Activated CD4-positive, alpha-beta T cell treated with anti-CD3 and anti-CD28 coated beads for 4 hours (primary cell): Measurements from ENCODE around the gene RNF187.
"Not testable (repeated sequence)": the region's sequence is repeated elsewhere in the genome, so short reads cannot be mapped to it uniquely, and the experiment has no call there.

Experiments
- DNase-seq, 2 donors: peaks; one replicate each; pipeline ENCODE4 v3.0.0-alpha.2; 2020

The RNF187 gene

GRCh38 chr1:228462560-228462959, 24.6 kb upstream of the RNF187 start:
- DNase-seq: no peak

GRCh38 chr1:228463009-228463558, 24.1 kb upstream of the RNF187 start:
- no peak for DNase-seq

GRCh38 chr1:228463559-228464455, 23.4 kb upstream of the RNF187 start:
- peak; percentile 15 to 38 for DNase-seq

DNA sequence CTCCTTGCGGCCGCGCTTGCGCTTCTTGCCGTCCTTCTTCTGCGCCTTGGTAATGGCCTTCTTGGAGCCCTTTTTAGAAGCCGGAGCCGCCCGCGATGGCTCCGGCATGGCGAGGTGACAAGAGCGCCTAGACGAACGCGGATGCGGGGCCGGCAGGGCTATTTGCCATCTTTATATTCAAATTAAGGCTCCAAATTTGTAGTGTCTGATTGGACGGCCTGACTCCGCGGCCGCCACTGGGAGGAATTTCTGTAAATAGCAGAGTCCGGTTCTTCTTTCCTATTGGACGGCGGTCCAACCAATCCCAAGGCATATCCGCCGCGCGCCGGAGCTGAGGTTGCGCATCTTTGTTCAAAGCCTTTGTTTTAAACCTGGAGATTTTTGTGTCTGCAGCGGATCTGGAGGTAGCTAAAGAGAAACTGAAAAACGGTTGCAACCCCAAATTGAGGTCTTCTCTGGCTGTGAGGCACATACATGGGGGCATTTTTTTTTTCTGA, 22.6 kb upstream of the RNF187 start:
- DNase-seq: peak; percentile 82 to 83

DNA sequence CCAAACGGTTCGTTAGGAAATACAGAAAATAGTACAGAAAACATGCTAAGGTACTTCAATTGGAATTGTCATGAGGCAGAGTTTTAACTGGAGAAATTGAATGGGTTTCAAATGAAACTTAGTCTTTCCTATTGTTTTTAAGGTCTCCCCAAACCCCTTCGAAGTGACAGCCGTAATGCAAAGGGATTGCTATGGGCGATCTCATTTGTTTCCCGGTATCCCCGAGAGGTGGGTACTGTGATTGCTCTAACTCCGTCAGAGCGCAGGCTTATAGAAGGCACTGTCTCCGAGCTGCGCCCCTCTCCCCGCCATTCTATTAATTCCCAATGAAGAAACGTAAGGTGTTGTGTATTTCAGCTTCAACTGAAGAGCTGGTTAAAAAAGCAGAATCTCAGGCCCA, 22.0 kb upstream of the RNF187 start:
- no peak for DNase-seq

GRCh38 chr1:228465571-228466146, 21.5 kb upstream of the RNF187 start:
- DNase-seq: no peak

- DNase-seq: not testable (repeated sequence)
These were observed 19.0 kb upstream of the RNF187 start for GRCh38 chr1:228468188-228468587.

DNA sequence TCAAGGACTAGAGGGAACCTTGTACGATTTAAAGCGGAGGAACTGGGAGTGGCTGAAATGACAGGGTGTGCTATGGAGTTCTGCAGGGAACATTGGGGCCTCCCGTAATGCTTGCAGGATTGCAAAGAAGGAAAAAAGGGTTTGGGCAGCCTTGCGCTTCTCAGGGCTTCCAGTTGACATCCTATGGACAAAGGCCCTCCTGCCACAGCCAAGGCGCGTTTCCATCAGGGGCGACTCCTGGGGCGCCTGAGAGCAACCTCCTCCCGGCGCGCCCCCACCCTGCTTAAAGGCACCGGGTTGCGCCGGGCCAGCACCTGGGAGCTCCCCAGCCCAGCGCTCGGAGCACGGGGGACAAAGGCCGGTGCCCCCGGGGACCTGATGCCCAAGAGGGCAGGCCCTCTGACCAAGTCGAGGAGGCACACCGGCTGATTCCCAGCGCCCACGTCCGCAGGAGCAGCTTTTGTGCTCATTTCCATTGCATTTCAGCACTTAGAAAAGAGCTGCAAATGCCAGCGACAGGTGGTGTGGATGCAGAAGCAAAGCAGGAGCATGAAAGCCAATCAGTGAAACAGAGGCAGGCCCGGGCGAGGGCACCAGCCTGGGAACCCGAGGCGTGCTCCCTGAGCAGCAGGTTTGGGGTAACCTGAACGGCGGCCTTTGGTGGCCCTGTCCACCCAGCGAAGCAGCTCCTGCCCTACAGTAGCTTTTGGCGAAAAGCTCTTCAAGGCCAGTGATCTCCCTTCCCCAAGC, 17.6 kb upstream of the RNF187 start:
- no peak for DNase-seq

DNA sequence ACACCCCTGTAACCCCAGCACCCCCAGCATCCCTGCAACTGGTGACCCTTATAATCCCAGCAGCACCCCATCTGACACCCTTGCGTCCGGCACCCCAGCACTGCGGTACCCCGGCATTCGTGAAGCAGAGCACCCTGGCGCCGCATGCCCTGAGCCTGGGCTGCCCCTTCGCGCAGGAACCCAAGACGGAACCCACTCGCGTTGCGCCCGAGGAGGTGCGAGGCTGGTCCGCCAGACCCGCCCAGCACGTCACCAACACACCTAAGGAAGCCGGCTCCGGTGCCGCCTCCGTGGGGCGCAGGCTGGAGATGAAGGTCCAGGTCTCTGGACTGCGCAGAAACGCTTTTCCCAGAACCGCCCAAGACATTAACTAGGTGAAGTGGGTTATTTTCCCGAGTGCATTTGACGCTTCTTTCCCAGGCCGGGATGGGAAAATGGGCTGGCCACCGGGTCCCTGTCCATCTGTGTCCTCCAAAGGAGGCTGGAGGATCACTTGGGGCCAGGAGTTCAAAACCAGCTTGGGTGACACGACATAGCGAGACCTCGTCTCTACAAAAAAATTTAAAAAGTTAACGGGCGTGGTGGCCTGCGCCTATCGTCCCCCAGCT, 15.9 kb upstream of the RNF187 start:
- DNase-seq: no peak

DNA sequence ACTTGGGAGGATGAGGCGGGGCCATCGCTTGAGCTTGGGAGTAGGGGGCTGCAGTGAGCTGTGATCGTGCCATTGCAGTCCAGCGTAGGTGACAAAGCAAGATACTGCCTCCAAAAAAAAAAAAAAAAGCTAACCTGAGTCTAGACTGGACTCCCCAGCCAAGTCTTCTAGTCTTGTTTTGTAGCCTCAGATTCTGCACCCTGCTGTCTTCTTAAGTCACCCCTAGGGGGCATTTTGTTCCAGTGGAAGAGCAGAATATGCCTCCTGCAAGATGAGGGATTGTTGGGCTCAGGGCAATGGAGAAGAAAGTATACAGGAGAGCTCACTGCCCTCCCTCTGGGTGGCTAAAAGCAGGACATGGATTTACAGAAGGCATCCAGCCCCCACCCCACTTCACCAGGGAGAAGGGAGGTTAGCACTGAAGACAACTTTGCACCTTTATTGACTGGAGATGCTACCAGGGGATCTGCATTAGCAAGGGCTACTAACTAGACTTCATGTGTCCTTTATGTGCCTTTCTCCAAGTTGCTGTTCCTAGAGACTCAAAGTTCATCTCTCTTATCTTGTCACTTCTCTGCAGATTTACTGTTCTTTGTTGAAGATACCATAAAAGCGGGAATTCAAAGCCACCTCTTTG, 15.3 kb upstream of the RNF187 start:
- DNase-seq: no peak

- no peak for DNase-seq
These were observed 14.5 kb upstream of the RNF187 start for GRCh38 chr1:228472655-228473054.

- no peak for DNase-seq
These were observed 12.7 kb upstream of the RNF187 start for GRCh38 chr1:228474507-228474906.

GRCh38 chr1:228475812-228476211, 11.4 kb upstream of the RNF187 start:
- no peak for DNase-seq

DNA sequence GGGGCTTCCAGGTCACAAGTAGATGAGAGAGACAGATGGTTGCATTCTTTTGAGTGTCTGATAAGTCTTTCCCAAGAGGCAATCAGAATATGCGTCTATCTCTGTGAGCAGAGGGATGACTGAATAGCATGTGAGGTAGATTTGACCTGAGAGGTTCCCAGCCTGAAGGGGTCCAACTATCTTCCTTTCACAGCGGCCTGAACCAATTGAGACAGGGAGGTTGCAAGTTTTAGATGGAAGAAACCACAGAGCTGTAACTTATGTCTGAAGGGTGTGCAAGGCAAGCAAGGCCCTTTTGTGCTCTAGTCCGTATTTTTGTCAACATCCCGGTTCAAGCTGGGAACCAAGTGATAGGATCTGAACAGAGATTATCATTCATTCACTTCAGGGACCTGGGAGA, 9.9 kb upstream of the RNF187 start:
- no peak for DNase-seq

DNA sequence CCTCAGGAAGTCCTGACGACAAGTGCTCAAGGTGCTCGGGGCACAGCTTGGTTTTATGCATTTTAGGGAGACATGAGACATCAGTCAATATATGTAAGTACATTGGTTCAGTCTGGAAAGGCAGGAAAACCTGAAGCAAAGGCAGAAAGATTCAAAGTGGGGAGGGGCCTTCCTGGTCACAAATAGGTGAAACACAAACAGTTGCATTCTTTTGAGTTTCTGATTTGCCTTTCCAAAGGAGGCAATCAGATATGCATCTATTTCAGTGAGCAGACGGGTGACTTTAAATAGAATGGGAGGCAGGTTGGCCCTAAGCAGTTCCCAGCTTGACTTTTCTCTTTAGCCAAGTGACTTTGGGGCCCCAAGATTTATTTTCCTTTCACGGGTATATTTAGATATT, 8.9 kb upstream of the RNF187 start:
- no peak for DNase-seq

GRCh38 chr1:228478912-228479711, 8.1 kb upstream of the RNF187 start:
- no peak for DNase-seq

DNA sequence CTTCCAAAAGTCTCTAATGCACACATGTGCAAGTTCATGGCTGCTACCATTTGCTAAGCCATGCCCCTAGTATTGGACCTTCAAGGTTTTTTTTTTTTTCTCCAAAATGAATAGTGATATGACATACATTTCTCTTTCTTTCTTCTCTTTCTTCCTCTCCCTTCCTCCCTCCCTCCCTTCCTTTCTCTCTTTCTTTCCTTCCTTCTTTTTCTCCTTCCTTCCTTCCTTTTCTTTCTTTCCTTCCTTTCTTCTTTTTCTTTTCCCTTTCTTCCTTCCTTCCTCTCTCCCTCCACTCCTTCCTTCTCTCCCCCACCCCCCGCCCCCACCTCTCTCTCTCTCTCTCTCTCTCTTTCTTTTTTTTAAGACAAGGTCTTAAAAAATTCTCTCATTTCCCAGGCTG, 3.4 kb upstream of the RNF187 start:
- DNase-seq: no peak

GRCh38 chr1:228486596-228487335, 416 bp upstream of the RNF187 start:
- DNase-seq: peak; percentile 76 to 80

GRCh38 chr1:228488125-228488817, 1.1 kb downstream of the RNF187 start:
- no peak for DNase-seq
